Stimulated activated CD4-positive, alpha-beta T cell treated with anti-CD3 and anti-CD28 coated beads, Interleukin-1b, Interleukin-23, amount 100 ng/mL, for 48 hours (primary cell): Measurements from ENCODE around the gene EHBP1.

Source experiments
- DNase-seq: peaks from one replicate; pipeline ENCODE4 v3.0.0-alpha.2; 2020

The EHBP1 gene

DNA sequence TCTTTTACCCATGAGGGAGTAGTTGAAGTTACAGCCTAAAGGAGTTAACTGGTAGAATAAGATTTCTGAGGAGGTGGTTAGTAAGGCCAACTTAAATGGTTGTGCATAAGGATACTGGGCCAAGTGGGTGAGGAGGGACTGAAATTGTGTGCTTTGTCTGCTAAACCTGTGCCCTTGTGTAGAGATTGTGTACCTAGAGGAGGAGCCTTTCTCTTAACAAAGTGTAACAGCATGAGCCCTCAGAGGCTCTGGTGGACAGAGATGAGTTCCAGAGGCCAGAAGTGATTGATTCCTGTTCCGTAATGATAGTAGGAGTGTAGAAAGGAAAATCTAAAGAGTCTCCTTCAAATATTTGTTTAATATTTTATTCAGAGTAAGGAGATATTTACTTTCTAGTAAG, 388.0 kb downstream of the EHBP1 start:
- DNase-seq, result no peak
